GM12878 (cell line): ENCODE results near the gene PRCD.

Source experiments
- ATF7 ChIP-seq: fragments of 450-650 bp; IDR thresholded peaks from 2 replicates; pipeline ENCODE4 v1.6.1; 2016; ENCODE audit warnings: low read depth, mild to moderate bottlenecking
- EZH2 ChIP-seq: IDR thresholded peaks from 2 replicates; pipeline ENCODE4 v1.6.1; 2012; ENCODE audit warnings: low read depth, mild to moderate bottlenecking, control low read depth, inconsistent platforms, low read length, borderline replicate concordance; ENCODE audit not compliant: control insufficient read depth
- JUNB ChIP-seq: IDR thresholded peaks from 2 replicates; pipeline ENCODE4 v1.6.1; 2016; ENCODE audit warnings: antibody characterized with exemption, mild to moderate bottlenecking
- POLR2A ChIP-seq: IDR thresholded peaks from 2 replicates; pipeline ENCODE4 v1.6.1; 2011; ENCODE audit warnings: low read depth, mild to moderate bottlenecking, low read length
- POLR2AphosphoS2 ChIP-seq: IDR thresholded peaks from 2 replicates; pipeline ENCODE4 v1.6.1; 2011; ENCODE audit warnings: low read depth, mild to moderate bottlenecking, low read length, improper control_type of control experiment, moderate library complexity
- SP1 ChIP-seq: IDR thresholded peaks from one replicate; pipeline ENCODE4 v1.6.1; 2011; ENCODE audit warnings: low read depth, low read length
- TF ChIP-seq, protein P1 (sequence below): IDR thresholded peaks from 2 replicates; pipeline ENCODE4 v1.6.1; 2012; ENCODE audit warnings: low read length, inconsistent platforms
- TF ChIP-seq, protein P2 (sequence below): IDR thresholded peaks from 2 replicates; pipeline ENCODE4 v1.6.1; 2012; ENCODE audit warnings: low read depth, low read length, improper control_type of control experiment
- TF ChIP-seq, protein P3 (sequence below): IDR thresholded peaks from 2 replicates; pipeline ENCODE4 v1.6.1; 2011; ENCODE audit warnings: low read depth, mild to moderate bottlenecking, low read length, moderate library complexity, borderline replicate concordance; ENCODE audit errors: extremely low read depth
- TF ChIP-seq, protein P4 (sequence below), 3 experiments: IDR thresholded peaks in 2 of 3; conservative IDR thresholded peaks in 1 of 3; 2 replicates each; pipeline ENCODE4 v1.5.1; 2011; ENCODE audit warnings: low read depth in 3 of 3, low read length in 3 of 3, mild to moderate bottlenecking in 3 of 3, control low read depth in 2 of 3, moderate library complexity in 2 of 3, inconsistent platforms in 1 of 3, mixed read lengths in 1 of 3; ENCODE audit not compliant: control insufficient read depth in 2 of 3, insufficient read depth in 1 of 3; ENCODE audit errors: extremely low read depth in 1 of 3
- TF ChIP-seq, protein P5 (sequence below): fragments of 450-650 bp; IDR thresholded peaks from 2 replicates; pipeline ENCODE4 v1.6.1; 2017; ENCODE audit warnings: antibody characterized with exemption, mild to moderate bottlenecking, moderate library complexity
- TF ChIP-seq, protein P6 (sequence below): IDR thresholded peaks from 2 replicates; pipeline ENCODE4 v1.6.1; 2012; ENCODE audit warnings: low read depth, low read length, improper control_type of control experiment

DNA sequence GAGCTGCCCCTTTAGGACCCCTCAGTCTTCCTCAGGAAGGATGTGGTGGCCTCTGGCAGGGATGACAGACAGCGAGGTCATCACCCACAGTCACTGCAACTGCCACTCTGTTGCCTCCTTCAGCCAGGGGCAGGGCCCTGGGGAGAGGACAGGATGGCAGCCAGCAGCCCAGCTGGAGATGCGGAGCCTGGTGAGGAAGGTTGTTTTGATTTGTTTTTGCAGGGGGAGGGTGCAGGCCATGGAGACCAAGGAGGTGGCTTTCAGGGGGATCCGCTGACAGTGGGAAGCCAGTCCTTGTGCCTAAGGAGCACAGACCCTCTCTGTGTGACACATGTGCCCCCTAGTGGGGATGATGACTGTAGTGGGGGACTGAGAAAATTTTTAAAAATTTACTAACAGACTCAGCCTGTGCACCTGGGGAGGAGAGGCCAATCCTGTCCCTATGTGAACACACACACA lies 7.4 kb downstream of the PRCD start:
- TF ChIP-seq, protein P1, sequence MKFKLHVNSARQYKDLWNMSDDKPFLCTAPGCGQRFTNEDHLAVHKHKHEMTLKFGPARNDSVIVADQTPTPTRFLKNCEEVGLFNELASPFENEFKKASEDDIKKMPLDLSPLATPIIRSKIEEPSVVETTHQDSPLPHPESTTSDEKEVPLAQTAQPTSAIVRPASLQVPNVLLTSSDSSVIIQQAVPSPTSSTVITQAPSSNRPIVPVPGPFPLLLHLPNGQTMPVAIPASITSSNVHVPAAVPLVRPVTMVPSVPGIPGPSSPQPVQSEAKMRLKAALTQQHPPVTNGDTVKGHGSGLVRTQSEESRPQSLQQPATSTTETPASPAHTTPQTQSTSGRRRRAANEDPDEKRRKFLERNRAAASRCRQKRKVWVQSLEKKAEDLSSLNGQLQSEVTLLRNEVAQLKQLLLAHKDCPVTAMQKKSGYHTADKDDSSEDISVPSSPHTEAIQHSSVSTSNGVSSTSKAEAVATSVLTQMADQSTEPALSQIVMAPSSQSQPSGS = no peak
- TF ChIP-seq EZH2 = no peak
- TF ChIP-seq, protein P2, sequence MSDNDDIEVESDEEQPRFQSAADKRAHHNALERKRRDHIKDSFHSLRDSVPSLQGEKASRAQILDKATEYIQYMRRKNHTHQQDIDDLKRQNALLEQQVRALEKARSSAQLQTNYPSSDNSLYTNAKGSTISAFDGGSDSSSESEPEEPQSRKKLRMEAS = no peak
- TF ChIP-seq, protein P3, sequence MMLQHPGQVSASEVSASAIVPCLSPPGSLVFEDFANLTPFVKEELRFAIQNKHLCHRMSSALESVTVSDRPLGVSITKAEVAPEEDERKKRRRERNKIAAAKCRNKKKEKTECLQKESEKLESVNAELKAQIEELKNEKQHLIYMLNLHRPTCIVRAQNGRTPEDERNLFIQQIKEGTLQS = no peak
- TF ChIP-seq SP1 = no peak
- TF ChIP-seq, protein P4, sequence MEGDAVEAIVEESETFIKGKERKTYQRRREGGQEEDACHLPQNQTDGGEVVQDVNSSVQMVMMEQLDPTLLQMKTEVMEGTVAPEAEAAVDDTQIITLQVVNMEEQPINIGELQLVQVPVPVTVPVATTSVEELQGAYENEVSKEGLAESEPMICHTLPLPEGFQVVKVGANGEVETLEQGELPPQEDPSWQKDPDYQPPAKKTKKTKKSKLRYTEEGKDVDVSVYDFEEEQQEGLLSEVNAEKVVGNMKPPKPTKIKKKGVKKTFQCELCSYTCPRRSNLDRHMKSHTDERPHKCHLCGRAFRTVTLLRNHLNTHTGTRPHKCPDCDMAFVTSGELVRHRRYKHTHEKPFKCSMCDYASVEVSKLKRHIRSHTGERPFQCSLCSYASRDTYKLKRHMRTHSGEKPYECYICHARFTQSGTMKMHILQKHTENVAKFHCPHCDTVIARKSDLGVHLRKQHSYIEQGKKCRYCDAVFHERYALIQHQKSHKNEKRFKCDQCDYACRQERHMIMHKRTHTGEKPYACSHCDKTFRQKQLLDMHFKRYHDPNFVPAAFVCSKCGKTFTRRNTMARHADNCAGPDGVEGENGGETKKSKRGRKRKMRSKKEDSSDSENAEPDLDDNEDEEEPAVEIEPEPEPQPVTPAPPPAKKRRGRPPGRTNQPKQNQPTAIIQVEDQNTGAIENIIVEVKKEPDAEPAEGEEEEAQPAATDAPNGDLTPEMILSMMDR (IDR thresholded peaks at IDR 0.05 in 2 of 3, conservative IDR thresholded peaks at IDR 0.05 in 1 of 3; ENCODE audit: control insufficient read depth in 2 of 3, extremely low read depth in 1 of 3, insufficient read depth in 1 of 3, low read depth in 3 of 3, low read length in 3 of 3) = peak; percentile 65 to 82 (median 80)
- TF ChIP-seq ATF7 = no peak
- TF ChIP-seq, protein P5, sequence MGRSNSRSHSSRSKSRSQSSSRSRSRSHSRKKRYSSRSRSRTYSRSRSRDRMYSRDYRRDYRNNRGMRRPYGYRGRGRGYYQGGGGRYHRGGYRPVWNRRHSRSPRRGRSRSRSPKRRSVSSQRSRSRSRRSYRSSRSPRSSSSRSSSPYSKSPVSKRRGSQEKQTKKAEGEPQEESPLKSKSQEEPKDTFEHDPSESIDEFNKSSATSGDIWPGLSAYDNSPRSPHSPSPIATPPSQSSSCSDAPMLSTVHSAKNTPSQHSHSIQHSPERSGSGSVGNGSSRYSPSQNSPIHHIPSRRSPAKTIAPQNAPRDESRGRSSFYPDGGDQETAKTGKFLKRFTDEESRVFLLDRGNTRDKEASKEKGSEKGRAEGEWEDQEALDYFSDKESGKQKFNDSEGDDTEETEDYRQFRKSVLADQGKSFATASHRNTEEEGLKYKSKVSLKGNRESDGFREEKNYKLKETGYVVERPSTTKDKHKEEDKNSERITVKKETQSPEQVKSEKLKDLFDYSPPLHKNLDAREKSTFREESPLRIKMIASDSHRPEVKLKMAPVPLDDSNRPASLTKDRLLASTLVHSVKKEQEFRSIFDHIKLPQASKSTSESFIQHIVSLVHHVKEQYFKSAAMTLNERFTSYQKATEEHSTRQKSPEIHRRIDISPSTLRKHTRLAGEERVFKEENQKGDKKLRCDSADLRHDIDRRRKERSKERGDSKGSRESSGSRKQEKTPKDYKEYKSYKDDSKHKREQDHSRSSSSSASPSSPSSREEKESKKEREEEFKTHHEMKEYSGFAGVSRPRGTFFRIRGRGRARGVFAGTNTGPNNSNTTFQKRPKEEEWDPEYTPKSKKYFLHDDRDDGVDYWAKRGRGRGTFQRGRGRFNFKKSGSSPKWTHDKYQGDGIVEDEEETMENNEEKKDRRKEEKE = no peak
- TF ChIP-seq JUNB = no peak
- TF ChIP-seq POLR2A = no peak
- TF ChIP-seq, protein P6, sequence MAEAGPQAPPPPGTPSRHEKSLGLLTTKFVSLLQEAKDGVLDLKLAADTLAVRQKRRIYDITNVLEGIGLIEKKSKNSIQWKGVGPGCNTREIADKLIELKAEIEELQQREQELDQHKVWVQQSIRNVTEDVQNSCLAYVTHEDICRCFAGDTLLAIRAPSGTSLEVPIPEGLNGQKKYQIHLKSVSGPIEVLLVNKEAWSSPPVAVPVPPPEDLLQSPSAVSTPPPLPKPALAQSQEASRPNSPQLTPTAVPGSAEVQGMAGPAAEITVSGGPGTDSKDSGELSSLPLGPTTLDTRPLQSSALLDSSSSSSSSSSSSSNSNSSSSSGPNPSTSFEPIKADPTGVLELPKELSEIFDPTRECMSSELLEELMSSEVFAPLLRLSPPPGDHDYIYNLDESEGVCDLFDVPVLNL = no peak
- no peak for TF ChIP-seq POLR2AphosphoS2
